Erythroblast (primary cell): ENCODE measurements around the gene DLEC1.

ENCODE experiments used
- GATA1 ChIP-seq: IDR thresholded peaks from 2 replicates; pipeline ENCODE4 v1.6.1; 2011; ENCODE audit warnings: low read depth, mild to moderate bottlenecking, control low read depth, low read length, moderate library complexity
- POLR2A ChIP-seq: IDR thresholded peaks from 2 replicates; pipeline ENCODE4 v1.6.1; 2011; ENCODE audit warnings: mild to moderate bottlenecking, low read length

GRCh38 chr3:38083871-38084333 is 44.9 kb downstream of the DLEC1 start:
- TF ChIP-seq POLR2A (no peak), GATA1 (no peak)
